Smooth muscle cell of the brain vasculature (primary cell): Measurements from ENCODE around the gene WFS1.

Experiments
- DNase-seq: peaks from one replicate; pipeline ENCODE4 v3.0.0-alpha.2; 2012; ENCODE audit warnings: low read depth, low spot score

WFS1 gene

DNA sequence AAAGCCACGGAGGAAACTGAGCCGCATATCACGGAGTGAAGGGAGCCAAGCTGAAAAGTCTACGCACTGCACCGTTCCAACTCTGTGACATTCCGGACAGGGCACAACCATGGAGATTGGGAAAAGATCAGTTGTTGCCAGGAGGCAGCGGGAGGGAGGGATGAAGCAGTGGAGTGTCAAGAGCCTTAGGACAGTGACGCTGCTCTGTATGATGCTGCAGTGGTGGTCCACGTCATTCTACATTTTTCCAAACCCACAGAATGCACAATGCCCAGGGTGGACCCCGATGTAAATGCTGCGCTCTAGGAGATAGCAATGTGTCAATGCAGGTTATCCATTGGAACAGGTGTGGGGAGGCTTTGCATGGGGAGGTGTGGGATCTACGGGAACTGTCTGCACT is 7.5 kb upstream of the WFS1 start:
- DNase-seq = no peak

GRCh38 chr4:6262847-6263487 is 6.7 kb upstream of the WFS1 start:
- no peak for DNase-seq

GRCh38 chr4:6263526-6264224 is 6.0 kb upstream of the WFS1 start:
- DNase-seq = no peak

DNA sequence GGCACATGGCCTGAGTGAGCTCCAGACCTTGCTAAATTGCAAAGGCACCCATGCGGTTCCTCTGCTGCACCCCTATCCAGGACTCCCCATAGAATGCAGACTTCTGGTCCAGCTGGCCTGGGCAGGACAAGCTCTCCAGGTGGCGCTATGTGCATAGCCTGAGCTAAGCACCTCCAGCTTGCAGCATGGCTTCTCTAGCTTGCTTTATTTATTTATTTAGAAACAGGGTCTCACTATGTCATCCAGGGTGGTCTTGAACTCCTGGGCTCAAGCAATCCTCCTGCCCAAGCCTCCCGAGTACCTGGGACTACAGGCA is 5.5 kb upstream of the WFS1 start:
- DNase-seq = no peak

DNA sequence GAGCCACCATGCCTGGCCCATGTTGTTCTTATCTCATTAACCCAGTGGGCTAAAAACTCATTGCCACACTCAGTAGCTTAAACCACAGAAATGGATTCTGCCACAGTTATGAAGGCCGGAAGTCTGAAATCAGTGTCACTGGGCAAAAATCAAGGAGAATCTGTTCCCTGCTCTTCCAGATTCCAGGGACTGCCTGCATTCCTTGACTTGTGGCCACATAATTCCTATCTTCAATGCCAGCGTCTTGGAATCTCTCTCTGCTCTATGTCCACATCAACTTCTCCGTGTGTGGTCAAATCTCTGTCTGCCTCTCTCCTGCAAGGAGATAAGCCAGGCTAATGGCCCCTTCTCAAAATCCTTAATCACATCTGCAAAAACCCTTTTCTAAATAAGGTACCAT is 4.1 kb upstream of the WFS1 start:
- no peak for DNase-seq

- no peak for DNase-seq
Measured at GRCh38 chr4:6267573-6267972, 2.1 kb upstream of the WFS1 start.

- DNase-seq = no peak
Measured at GRCh38 chr4:6268650-6269615, 717 bp upstream of the WFS1 start.

DNA sequence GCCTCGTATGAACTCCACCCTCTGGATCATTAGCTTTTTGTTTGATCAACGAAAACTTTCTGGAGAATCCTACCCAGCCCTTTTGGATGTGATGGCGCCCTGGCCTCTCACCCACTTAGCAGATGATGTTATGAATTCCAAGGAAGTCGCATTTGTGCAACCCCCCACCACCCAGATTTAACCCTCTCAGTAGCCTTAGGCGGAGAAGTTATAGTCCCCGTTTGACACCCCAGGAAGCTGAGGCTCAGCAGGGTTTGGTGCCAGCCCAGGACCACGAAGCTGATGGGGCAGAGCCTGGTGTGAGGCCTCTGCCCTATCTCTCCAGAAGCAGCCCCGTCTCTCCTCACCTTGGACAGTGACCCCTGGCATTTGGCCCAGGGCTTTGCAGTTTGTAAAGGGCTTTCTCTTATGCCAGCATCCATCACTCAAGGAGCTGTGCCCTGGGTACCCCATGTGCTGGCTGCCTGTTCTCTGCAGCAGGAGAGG is 1.0 kb downstream of the WFS1 start:
- DNase-seq = no peak

GRCh38 chr4:6271206-6271605 is 1.6 kb downstream of the WFS1 start:
- no peak for DNase-seq

DNA sequence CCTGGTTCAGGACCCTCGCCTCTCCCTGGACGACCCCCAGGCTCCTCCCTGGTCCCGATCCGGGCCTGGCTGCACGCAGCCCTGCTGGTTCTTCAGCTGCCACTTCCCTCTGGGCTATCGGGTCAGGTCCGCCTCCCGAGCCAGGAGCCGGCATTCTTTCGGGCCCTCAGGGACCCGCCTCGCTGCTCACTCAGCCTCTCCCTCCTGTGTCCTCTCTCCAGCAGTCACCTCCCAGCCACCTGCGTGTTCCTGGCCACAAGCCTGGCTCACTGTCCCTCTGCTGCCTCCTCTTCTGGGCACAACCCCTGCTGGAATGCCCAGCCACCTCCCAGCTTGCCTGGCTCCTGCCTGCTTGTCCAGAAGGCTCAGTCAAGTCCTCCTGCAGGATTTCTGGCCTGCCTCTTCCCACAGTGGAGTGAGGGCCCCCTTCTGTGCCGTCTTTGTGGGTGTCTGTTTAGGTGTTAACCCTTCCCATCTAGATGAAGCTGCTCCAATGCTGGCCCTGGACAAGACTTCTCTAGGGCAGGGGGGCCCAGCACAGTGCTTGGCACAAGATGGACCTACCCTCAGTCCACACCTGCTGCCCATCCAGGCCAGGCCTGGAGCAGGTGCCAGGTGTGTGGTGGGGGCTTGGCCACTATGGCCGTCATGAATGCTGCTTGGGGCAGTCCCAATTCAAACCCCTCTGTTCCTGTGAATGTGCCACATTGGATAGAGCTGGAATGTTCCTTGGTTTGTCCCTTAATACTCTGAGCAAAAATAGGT is 2.2 kb downstream of the WFS1 start:
- no peak for DNase-seq

DNA sequence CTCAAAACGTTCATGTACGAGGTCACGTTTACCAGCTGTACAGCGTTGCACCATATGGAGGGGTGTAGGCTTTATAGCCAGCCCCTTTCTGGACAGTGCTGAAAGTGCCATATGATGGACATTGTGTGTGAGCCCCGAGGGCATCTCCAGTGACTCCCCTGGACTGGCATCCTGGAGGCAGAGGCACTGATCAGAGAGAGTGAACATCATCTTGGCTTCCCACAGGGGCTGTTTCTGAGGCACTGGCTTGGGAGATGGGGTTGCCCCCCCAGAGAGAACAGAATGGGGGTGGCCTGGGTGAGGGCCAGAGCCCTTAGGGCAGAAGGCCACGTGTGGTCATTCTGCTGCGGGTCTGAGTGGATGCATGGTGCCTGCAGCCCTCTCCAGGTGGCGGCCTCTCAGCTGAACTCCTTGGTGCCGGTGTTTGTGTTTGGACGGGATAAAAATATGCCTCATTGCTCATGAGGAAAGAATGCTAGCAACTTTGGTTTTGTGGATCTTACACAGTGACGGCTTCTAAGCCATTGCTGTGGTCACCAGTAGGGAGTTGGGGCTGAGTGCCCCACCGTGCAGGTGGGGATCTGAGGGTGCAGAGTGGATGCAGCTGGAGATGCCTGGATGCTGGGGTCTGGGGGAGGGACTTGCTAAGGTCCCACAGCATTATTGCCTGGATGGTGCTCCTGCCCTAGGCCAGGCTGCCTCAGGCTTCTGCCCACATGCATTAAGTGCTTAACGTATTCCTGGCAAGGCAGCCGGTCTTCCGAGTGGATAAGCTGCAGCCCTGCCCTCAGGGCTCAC is 3.4 kb downstream of the WFS1 start:
- peak; percentile 51 for DNase-seq

DNA sequence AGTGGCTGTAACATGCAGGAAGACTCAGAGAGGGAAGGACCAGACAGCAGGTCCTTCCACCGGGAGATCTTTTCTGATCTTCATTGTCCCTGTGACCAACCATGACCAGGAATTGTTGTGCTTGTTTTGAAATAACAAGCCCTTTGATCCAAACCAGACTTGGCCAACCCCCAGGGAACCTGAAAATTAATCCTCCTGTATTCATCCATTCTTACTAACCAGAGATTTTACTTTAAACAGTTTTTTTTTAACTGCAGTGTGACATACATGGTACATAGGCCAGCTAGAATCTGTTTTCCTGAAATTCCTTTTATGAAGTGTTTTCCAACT is 4.0 kb downstream of the WFS1 start:
- DNase-seq = no peak

DNA sequence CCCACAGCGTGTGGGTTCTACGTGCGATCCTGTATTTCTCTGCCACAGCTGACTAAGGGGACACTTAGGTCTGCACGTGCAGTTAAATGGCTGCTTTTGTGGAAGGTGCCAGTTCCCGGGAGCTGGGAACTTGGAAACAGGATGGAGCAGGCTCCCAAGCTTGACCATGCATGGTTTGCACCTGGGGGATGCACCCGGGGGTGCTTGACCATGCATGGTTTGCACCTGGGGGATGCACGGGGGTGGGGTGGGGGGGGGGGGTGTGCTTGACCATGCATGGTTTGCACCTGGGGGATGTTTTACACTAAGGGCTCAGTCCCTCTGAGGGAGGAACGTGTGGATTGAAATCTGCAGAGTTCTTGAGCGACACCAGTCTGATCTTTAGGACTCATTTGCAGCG is 5.7 kb downstream of the WFS1 start:
- DNase-seq = no peak

DNA sequence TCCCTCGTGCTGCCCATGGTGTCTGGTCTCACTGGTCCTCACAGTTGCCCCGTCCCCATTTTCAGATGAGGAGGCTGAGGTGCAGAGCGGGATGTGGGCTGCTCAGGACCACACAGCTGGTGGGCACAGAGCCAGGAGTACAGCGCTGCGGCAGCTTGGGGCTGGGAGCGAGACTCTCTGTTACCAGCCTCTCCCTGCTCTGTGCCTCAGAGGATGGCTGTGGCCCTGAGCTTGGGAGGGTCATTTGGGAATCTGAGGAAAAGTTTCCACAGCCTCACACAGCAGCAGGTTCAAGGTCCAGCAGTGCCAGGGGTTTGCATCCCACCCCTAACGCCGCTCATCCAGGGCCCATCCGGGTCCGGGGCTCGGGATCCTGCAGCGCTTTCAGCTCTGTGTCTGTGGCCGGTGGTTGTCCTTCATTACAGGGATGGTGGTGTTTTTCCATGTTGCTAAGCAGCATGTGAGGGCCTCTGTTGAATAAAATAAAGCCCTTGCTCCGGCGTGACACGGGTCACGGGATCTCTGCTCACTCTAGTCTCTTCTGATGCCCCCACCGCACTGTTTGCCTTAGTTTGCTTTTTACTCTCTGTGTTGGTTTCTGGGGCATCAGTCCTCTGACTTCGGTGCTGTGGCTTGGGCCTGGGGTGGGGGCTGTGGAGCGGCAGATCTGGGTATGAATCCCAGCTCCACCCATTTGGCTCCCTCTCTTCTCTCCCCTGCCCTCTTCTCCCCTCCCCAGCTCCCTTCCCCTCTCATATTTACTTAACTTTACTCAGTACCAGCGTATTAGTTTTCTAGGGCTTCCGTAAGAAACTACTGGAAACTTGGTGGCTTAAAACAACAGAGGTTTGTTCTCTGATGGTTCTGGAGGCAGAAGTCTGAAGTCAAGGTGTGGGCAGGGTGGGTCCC is 6.5 kb downstream of the WFS1 start:
- DNase-seq = no peak

- DNase-seq = no peak
Measured at GRCh38 chr4:6277139-6277802, 7.6 kb downstream of the WFS1 start.

DNA sequence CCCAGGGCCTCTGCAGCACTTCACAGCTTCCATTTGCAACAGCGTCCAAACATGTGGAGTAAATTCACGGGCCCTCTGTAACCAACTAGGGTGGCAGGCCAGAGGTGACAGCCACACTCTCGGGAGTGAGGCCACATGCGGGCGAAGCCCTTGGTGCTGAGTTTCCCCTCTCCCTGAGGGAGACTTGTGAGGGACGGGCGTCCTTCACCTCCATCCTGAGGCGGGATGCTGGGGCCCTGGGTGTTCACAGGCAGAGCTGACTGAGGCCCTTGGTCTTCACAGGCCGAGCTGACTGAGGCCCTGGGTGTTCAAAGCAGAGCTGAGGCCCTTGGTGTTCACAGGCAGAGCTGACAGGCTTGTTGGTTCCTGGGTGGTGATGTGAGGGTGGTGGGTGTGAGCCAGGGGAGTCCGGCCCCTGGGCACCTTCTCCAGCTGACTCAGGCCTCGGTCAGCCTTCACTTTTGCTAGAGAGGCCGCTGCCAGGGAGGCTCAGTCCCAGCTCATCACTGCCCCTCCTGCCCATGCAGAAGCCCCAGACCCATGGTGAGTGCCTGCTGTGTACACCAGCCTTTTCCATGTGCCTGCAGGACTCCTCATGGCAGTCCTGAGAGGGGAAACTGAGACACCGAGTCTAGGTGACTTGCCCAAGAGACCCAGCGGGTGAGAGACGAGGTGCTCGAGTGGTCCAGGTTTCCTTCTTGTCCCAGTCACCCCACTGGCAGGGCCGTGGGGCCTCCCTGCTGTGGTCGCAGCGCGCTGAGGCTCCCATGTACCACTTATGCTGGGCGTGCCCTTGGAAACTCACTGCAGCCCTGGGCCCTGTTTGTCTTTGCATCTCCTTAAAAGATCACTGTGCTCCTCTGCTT is 8.5 kb downstream of the WFS1 start:
- DNase-seq = no peak

DNA sequence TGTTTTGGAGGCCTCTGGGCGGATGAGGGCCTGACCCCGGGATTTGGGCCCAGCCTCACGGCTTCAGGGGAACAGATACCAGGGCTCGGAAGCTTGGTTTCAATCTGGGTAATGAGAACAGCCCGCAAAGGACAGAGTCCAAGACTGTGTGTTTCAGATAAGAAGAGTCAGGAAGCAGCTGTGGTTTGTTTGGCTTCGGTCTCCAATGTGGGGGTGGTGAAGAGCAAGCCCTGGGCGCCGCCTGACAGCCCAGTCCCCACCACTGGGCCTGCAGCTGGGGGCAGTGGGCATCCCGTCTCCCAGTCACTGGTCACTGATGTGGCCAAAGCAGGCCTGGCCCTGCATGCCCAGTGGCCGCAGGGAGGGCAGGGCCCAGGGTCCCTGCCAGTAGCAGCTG is 9.1 kb downstream of the WFS1 start:
- DNase-seq = no peak

DNA sequence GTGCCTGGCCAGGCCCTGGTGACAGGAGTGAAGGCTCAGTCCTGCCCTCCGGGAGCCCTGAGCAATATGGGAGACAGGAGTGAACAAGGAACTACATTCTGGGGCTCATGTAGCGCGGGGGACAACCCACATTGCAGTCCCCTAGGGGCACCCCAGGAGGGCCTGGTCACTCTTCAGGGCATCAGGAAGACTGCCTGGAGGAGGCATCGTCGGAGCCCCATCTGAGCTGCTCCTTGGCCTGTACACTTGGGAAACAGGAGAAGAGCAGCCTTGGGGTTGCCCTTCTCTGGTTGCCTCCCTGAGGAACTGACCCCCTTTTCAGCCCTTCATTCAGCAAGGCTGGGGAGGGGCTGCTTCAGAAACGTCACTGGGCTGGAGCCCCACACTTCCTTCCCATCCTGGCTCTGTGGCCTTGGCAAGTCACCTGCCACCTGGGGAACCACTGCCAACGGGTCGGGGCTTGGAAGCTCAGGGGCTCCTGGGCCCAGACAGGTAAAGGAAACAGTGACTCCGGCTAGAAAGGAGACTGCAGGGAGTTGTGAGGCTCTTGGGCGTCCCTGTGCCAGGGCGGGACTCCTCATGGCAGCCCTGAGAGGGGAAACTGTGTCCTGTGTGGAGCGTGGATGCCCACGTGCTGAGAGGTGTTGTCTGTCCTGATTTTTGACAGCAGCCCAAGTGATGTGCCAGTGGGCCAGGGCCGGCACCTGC is 10.1 kb downstream of the WFS1 start:
- DNase-seq = no peak
